GM19455 (cell line): ENCODE results near the gene SDF4.
"Not testable (repeated sequence)": the region's sequence is repeated elsewhere in the genome, so short reads cannot be mapped to it uniquely, and the experiment has no call there.

ENCODE experiments used
- ATAC-seq: cut with Tn5 transposase; IDR thresholded peaks from one replicate; pipeline ENCODE4 v1.9.1; 2021; ENCODE audit not compliant: unreplicated experiment

SDF4 gene

GRCh38 chr1:1259951-1260600, 28.3 kb upstream of the SDF4 start:
- ATAC-seq, result no peak

- ATAC-seq, result no peak
Observed at GRCh38 chr1:1259540-1259939, 27.7 kb upstream of the SDF4 start.

- ATAC-seq, result no peak
Observed at GRCh38 chr1:1259119-1259488, 27.3 kb upstream of the SDF4 start.

- no peak for ATAC-seq
Observed at GRCh38 chr1:1256956-1257871, 25.4 kb upstream of the SDF4 start.

- no peak for ATAC-seq
Observed at GRCh38 chr1:1255611-1256010, 23.8 kb upstream of the SDF4 start.

GRCh38 chr1:1255078-1255477, 23.3 kb upstream of the SDF4 start:
- no peak for ATAC-seq

- no peak for ATAC-seq
Observed at GRCh38 chr1:1254667-1254998, 22.8 kb upstream of the SDF4 start.

GRCh38 chr1:1253972-1254666, 22.3 kb upstream of the SDF4 start:
- ATAC-seq, result no peak

- ATAC-seq, result no peak
Observed at GRCh38 chr1:1253314-1253713, 21.5 kb upstream of the SDF4 start.

GRCh38 chr1:1250786-1251284, 19.0 kb upstream of the SDF4 start:
- ATAC-seq, result no peak

- ATAC-seq, result not testable (repeated sequence)
Observed at GRCh38 chr1:1248009-1248913, 16.5 kb upstream of the SDF4 start.

- no peak for ATAC-seq
Observed at GRCh38 chr1:1247341-1247913, 15.6 kb upstream of the SDF4 start.

- ATAC-seq, result no peak
Observed at GRCh38 chr1:1246577-1247340, 15.0 kb upstream of the SDF4 start, which contains the start of gene C1QTNF12. C1QTNF12 (minus strand) TSS chr1:1246722; CDS start chr1:1246690, 32 bp downstream.

- ATAC-seq, result no peak
Observed at GRCh38 chr1:1245817-1246576, 14.2 kb upstream of the SDF4 start.

GRCh38 chr1:1245178-1245816, 13.5 kb upstream of the SDF4 start:
- no peak for ATAC-seq

- no peak for ATAC-seq
Observed at GRCh38 chr1:1244192-1244811, 12.5 kb upstream of the SDF4 start.

- ATAC-seq, result no peak
Observed at GRCh38 chr1:1243807-1244191, 12.0 kb upstream of the SDF4 start.

- ATAC-seq, result no peak
Observed at GRCh38 chr1:1243266-1243660, 11.5 kb upstream of the SDF4 start.
